GM21381 (cell line): ENCODE results near the gene RAD9B.

Experiments used
- ATAC-seq: cut with Tn5 transposase; IDR thresholded peaks from one replicate; pipeline ENCODE4 v1.9.1; 2021; ENCODE audit warnings: mild to moderate bottlenecking, moderate library complexity; ENCODE audit not compliant: unreplicated experiment

Gene RAD9B

DNA sequence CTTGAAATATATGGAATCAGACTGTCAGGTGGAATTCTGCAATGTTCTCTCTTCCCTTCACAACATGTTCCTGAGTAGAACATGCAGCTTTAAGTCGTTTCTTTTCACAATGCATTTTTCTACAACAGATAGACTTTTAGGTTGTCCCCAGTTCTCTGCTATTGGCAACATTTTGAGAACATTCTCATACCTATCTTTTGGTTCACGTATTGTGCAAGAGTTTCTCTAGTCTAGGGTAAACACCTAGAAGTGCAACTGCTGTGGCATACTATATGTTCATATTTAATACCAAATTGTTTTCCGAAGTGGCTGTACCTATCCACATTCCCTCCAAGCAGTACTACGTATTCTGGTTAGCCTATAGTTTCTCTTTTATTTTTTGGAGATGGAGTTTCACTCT is 48.9 kb downstream of the RAD9B start:
- no peak for ATAC-seq
